Esophagus muscularis mucosa (tissue), 4 donors: ENCODE data around the gene ZNF264. TPM values are rescaled to one million over a fixed set of nuclear protein-coding genes. Genes with fewer than 3 reads are reported as not detected.
A peak's percentile ranks its signal among the peaks of the same experiment; 100 is the strongest.
"Not testable (repeated sequence)": the region's sequence is repeated elsewhere in the genome, so short reads cannot be mapped to it uniquely, and the experiment has no call there.

Source experiments
- DNase-seq: peaks from one replicate; pipeline ENCODE4 v3.0.0-alpha.2; 2017; ENCODE audit errors: extremely low spot score
- H3K27ac ChIP-seq, 4 donors: fragments of 200-600 bp; sonication (generic); replicated peaks in 1 of 4; 1 replicate in 3 of 4; 2 replicates in 1 of 4; pipeline ENCODE4 v1.5.1; 2016 to 2019; ENCODE audit warnings: mild to moderate bottlenecking in 1 of 4
- H3K27me3 ChIP-seq, 4 donors: fragments of 200-600 bp; sonication (generic); one replicate each; pipeline versions ENCODE4 v1.5.1 to v1.6.0; 2016 to 2019
- H3K36me3 ChIP-seq, 4 donors: fragments of 200-600 bp; sonication (generic); one replicate each; pipeline ENCODE4 v1.5.1; 2016 to 2019
- H3K4me1 ChIP-seq, 4 donors: fragments of 200-600 bp; sonication (generic); one replicate each; pipeline ENCODE4 v1.5.1; 2016 to 2019
- H3K4me3 ChIP-seq, 4 donors: fragments of 200-600 bp; sonication (generic); 1 replicate in 2 of 4; 2 replicates in 2 of 4; pipeline ENCODE4 v1.5.1; 2016 to 2019; ENCODE audit warnings: mild to moderate bottlenecking in 4 of 4, moderate library complexity in 1 of 4
- H3K9me3 ChIP-seq, 4 donors: fragments of 200-600 bp; sonication (generic); 1 replicate in 3 of 4; 2 replicates in 1 of 4; pipeline ENCODE4 v1.5.1; 2016 to 2019
- CTCF ChIP-seq, 3 experiments: fragments of 200-600 bp in 2 of 3; fragments of 450-650 bp in 1 of 3; sonication (generic) in 2 of 3; IDR thresholded peaks; one replicate each; pipeline ENCODE4 v1.5.1; 2017 to 2019; ENCODE audit warnings: antibody characterized with exemption in 3 of 3, mild to moderate bottlenecking in 2 of 3, moderate library complexity in 1 of 3
- EP300 ChIP-seq: sonication (generic); formaldehyde crosslinking; IDR thresholded peaks from one replicate; pipeline ENCODE4 v1.6.1; 2017; ENCODE audit warnings: antibody characterized with exemption
- POLR2A ChIP-seq: fragments of 450-650 bp; IDR thresholded peaks from one replicate; pipeline ENCODE4 v1.6.1; 2017; ENCODE audit warnings: antibody characterized with exemption, moderate library complexity, mild to moderate bottlenecking, low read depth
- POLR2AphosphoS5 ChIP-seq, 2 donors: sonication (generic); formaldehyde crosslinking; IDR thresholded peaks; one replicate each; pipeline ENCODE4 v1.6.1; 2017; ENCODE audit warnings: antibody characterized with exemption in 2 of 2
- WGBS: methylation state at CpG from one replicate; pipeline ENCODE4 v1.1.5; 2018; 5-methylcytosine and 5-hydroxymethylcytosine counted together
- intact Hi-C: fragments of 100-400 bp; cut with DNase I; formaldehyde crosslinking; loops from one replicate; pipeline ENCODE4 v1.15.1; 2023
- total RNA-seq, 4 donors: library from RNA; depleted of rRNA; stranded (reverse); fragments of >200 nt; gene quantifications; one replicate each; pipeline versions ENCODE4 v1.1.0 to v1.2.1, GENCODE V29; 2016

Gene ZNF264
- total RNA-seq, 4 donors from 2014 or later, result 24.1 to 66.7 (median 42.5) TPM

GRCh38 chr19:57245959-57246358 is 54.7 kb downstream of the ZNF264 start:
- Histone ChIP-seq H3K27ac (no peak overlapping the region), H3K4me3 (no peak overlapping the region), H3K36me3 (peaks cover 41 to 82% (median 65%) of the 10 kb centered on the region in 4 donors), H3K4me1 (peaks cover 18 to 29% (median 23%) of the 10 kb centered on the region in 4 donors), H3K27me3 (no peaks in the 10 kb centered on the region), H3K9me3 (no peaks in the 10 kb centered on the region)
- 75% methylated on average over 6 of the region's 6 CpGs for WGBS
- DNase-seq, result peak; percentile 66
- TF ChIP-seq CTCF (IDR thresholded peaks at IDR 0.05) (no peak), EP300 (no peak), POLR2AphosphoS5 (IDR thresholded peaks at IDR 0.05) (no peak)
- intact Hi-C loops, result no loop called here

- H3K36me3 ChIP-seq, result peaks cover 62 to 98% (median 89%) of the 10 kb centered on the region in 4 donors
Observed at GRCh38 chr19:57248646-57249045, 57.3 kb downstream of the ZNF264 start.

GRCh38 chr19:57249329-57249728 is 58.0 kb downstream of the ZNF264 start:
- Histone ChIP-seq H3K9me3 (peaks cover 0 to 11% (median 3%) of the 10 kb centered on the region in 4 donors), H3K4me3 (no peak overlapping the region), H3K27me3 (no peaks in the 10 kb centered on the region), H3K36me3 (peaks cover 68 to 98% (median 89%) of the 10 kb centered on the region in 4 donors), H3K4me1 (no peaks in the 10 kb centered on the region), H3K27ac (no peak overlapping the region)
- TF ChIP-seq CTCF (IDR thresholded peaks at IDR 0.05), result no peak
- TF ChIP-seq EP300, result no peak
- TF ChIP-seq POLR2AphosphoS5 (IDR thresholded peaks at IDR 0.05), result no peak
- no peak for TF ChIP-seq POLR2A
- no peak for DNase-seq
- intact Hi-C loops, result no loop called here
- 72% methylated on average over 1 of the region's 1 CpG for WGBS

More at GRCh38 chr19:57248646-57249045, 57.3 kb downstream of the ZNF264 start:
- Histone ChIP-seq H3K4me1 (peaks cover 0 to 3% (median under 1%) of the 10 kb centered on the region in 4 donors), H3K27me3 (no peaks in the 10 kb centered on the region), H3K9me3 (peaks cover 0 to 4% (median under 1%) of the 10 kb centered on the region in 4 donors), H3K27ac (no peak overlapping the region), H3K4me3 (no peak overlapping the region)
- intact Hi-C loops, result no loop called here
- WGBS, result 97% methylated on average over 4 of the region's 6 CpGs
- DNase-seq, result peak; percentile 29
- TF ChIP-seq POLR2AphosphoS5 (IDR thresholded peaks at IDR 0.05), result no peak

GRCh38 chr19:57253767-57254166 is 62.5 kb downstream of the ZNF264 start:
- H3K4me1 ChIP-seq, intact Hi-C loops, H3K4me3 ChIP-seq, H3K27ac ChIP-seq, H3K27me3 ChIP-seq, DNase-seq: not testable (repeated sequence)
- 97% methylated on average over 11 of the region's 11 CpGs for WGBS
- peaks cover 0 to 15% (median 3%) of the 10 kb centered on the region in 4 donors for H3K9me3 ChIP-seq
- H3K36me3 ChIP-seq, result peaks cover 43 to 70% (median 58%) of the 10 kb centered on the region in 4 donors

GRCh38 chr19:57262044-57262443 is 70.7 kb downstream of the ZNF264 start:
- Histone ChIP-seq H3K4me3 (no peak overlapping the region), H3K27me3 (no peaks in the 10 kb centered on the region), H3K36me3 (peaks cover 0 to 23% (median 18%) of the 10 kb centered on the region in 4 donors), H3K4me1 (no peaks in the 10 kb centered on the region), H3K9me3 (no peaks in the 10 kb centered on the region), H3K27ac (no peak overlapping the region)
- DNase-seq, result no peak
- no peak for TF ChIP-seq CTCF (IDR thresholded peaks at IDR 0.05)
- no peak for TF ChIP-seq POLR2A
- no peak for TF ChIP-seq EP300
- TF ChIP-seq POLR2AphosphoS5 (IDR thresholded peaks at IDR 0.05), result no peak
- intact Hi-C loops, result no loop called here
- WGBS, result 82% methylated on average over 3 of the region's 3 CpGs

GRCh38 chr19:57263244-57263741 is 72.0 kb downstream of the ZNF264 start:
- 92% methylated on average over 1 of the region's 1 CpG for WGBS
- Histone ChIP-seq H3K9me3 (no peaks in the 10 kb centered on the region), H3K36me3 (peaks cover 0 to 23% (median 19%) of the 10 kb centered on the region in 4 donors), H3K4me3 (no peak overlapping the region), H3K27me3 (no peaks in the 10 kb centered on the region), H3K4me1 (no peaks in the 10 kb centered on the region), H3K27ac (no peak overlapping the region)
- DNase-seq, result no peak
- intact Hi-C loops, result no loop called here
- TF ChIP-seq POLR2AphosphoS5 (IDR thresholded peaks at IDR 0.05) (no peak), CTCF (IDR thresholded peaks at IDR 0.05) (no peak), POLR2A (no peak), EP300 (no peak)
